Mesothelial cell of epicardium (in vitro differentiated cells): ENCODE measurements around the gene CYTH4. TPM values are rescaled to one million over a fixed set of nuclear protein-coding genes. Genes with fewer than 3 reads are reported as not detected.

Source experiments
- DNase-seq, 2 experiments: peaks; one replicate each; pipeline ENCODE4 v3.0.0; 2021; ENCODE audit warnings: low spot score in 2 of 2; ENCODE audit not compliant: unreplicated experiment in 2 of 2
- H3K27ac Mint-ChIP-seq: 2 replicates; pipeline ENCODE4 v1.8.0; 2021; ENCODE audit warnings: mixed read lengths
- H3K27me3 Mint-ChIP-seq: 2 replicates; pipeline ENCODE4 v1.8.0; 2021; ENCODE audit warnings: low read depth, mixed read lengths
- H3K36me3 Mint-ChIP-seq: 2 replicates; pipeline ENCODE4 v1.8.0; 2021; ENCODE audit warnings: mixed read lengths
- H3K4me1 Mint-ChIP-seq: 2 replicates; pipeline ENCODE4 v1.8.0; 2021; ENCODE audit warnings: mixed read lengths
- H3K4me3 Mint-ChIP-seq: 2 replicates; pipeline ENCODE4 v1.8.0; 2021; ENCODE audit warnings: mild to moderate bottlenecking, moderate library complexity, mixed read lengths
- H3K9me3 Mint-ChIP-seq: 2 replicates; pipeline ENCODE4 v1.8.0; 2021; ENCODE audit warnings: mixed read lengths
- CTCF ChIP-seq: fragments of 200-600 bp; sonication (generic); IDR thresholded peaks from one replicate; pipeline ENCODE4 v1.5.0; 2021; ENCODE audit warnings: antibody characterized with exemption; ENCODE audit not compliant: unreplicated experiment
- total RNA-seq: library from RNA; stranded (reverse); gene quantifications from 3 replicates; pipeline ENCODE4 v1.2.1, GENCODE V29; 2021

CYTH4 gene
- total RNA-seq, 1 donor from 2014 or later: not detected

- peaks cover 28% of the 10 kb centered on the region for H3K4me1 Mint-ChIP-seq
- no peaks in the 10 kb centered on the region for H3K36me3 Mint-ChIP-seq
- peaks cover 4% of the 10 kb centered on the region for H3K27me3 Mint-ChIP-seq
- no peak overlapping the region for H3K27ac Mint-ChIP-seq
- no peak overlapping the region for H3K4me3 Mint-ChIP-seq
- H3K9me3 Mint-ChIP-seq: no peaks in the 10 kb centered on the region
- no peak for DNase-seq
- TF ChIP-seq CTCF: no peak
Observed at GRCh38 chr22:37310075-37310606, 27.8 kb downstream of the CYTH4 start.

GRCh38 chr22:37310815-37311595 lies 28.7 kb downstream of the CYTH4 start:
- Mint-ChIP-seq H3K4me1 (peaks cover 28% of the 10 kb centered on the region), H3K27ac (no peak overlapping the region)

GRCh38 chr22:37311761-37312312 lies 29.5 kb downstream of the CYTH4 start:
- Mint-ChIP-seq H3K9me3 (no peaks in the 10 kb centered on the region), H3K36me3 (no peaks in the 10 kb centered on the region), H3K4me1 (peaks cover 24% of the 10 kb centered on the region), H3K4me3 (no peak overlapping the region), H3K27ac (no peak overlapping the region), H3K27me3 (peaks cover 5% of the 10 kb centered on the region)
- no peak for DNase-seq
- no peak for TF ChIP-seq CTCF

More at GRCh38 chr22:37310815-37311595, 28.7 kb downstream of the CYTH4 start:
- H3K4me3 Mint-ChIP-seq: no peak overlapping the region
- DNase-seq: no peak
- no peak for TF ChIP-seq CTCF
- H3K9me3 Mint-ChIP-seq: no peaks in the 10 kb centered on the region
- no peaks in the 10 kb centered on the region for H3K36me3 Mint-ChIP-seq
- peaks cover 4% of the 10 kb centered on the region for H3K27me3 Mint-ChIP-seq

- Mint-ChIP-seq H3K36me3 (no peaks in the 10 kb centered on the region), H3K4me3 (no peak overlapping the region), H3K4me1 (peaks cover 19% of the 10 kb centered on the region), H3K9me3 (no peaks in the 10 kb centered on the region), H3K27ac (no peak overlapping the region), H3K27me3 (peaks cover 7% of the 10 kb centered on the region)
- no peak for DNase-seq
- TF ChIP-seq CTCF: no peak
Observed at GRCh38 chr22:37312549-37313183, 30.4 kb downstream of the CYTH4 start.

GRCh38 chr22:37313376-37314314 lies 31.3 kb downstream of the CYTH4 start:
- no peak overlapping the region for H3K4me3 Mint-ChIP-seq
- TF ChIP-seq CTCF: no peak
- H3K4me1 Mint-ChIP-seq: peaks cover 20% of the 10 kb centered on the region
- no peaks in the 10 kb centered on the region for H3K9me3 Mint-ChIP-seq
- no peak overlapping the region for H3K27ac Mint-ChIP-seq
- no peaks in the 10 kb centered on the region for H3K36me3 Mint-ChIP-seq
- DNase-seq: no peak
- peaks cover 9% of the 10 kb centered on the region for H3K27me3 Mint-ChIP-seq
